Stimulated activated CD8-positive, alpha-beta memory T cell treated with anti-CD3 and anti-CD28 coated beads, Interleukin-15, amount 100 ng/mL, for 48 hours (primary cell): ENCODE results near the gene ZNF223.

Source experiments
- DNase-seq, 2 donors: peaks; one replicate each; pipeline ENCODE4 v3.0.0-alpha.2; 2020; ENCODE audit warnings: low read depth in 2 of 2

ZNF223 gene

DNA sequence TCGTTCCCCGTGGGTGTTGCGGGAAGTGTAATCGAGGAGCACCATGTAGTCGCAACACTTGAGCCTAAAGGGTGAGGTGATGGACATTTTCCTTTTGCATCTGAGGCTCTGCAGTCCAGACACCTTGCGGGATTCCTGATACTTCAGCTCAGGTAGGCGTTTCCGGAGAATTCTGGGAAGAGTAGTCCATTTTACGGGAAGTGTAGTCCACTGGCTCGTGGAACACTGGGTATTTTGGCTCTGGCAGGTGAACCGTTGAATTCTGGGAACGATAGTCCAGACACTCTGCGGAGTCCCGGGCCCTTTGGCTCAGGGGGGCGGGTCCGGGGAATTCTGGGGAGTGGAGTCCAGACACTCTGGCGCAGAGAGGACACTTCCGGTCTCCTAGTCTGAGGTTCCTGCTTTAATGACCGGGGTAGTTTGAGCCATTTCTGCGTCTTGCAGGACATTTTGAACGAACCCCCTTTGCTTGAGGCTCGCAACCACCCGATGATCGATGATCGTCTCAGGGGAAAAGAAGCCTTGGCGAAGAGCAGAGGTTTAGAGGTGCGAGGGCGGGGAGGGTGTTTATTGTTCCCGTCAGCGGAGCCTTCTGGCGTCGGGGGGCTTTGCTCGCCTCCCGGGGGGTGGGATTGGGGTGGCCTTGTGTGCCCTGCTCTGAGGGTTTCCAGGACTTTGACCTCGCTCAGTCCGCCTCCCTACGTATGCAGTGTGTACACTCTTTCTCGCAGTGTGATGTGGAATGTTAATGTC lies at the start of gene ZNF223:
Gene ZNF223 (plus strand): TSS at position 387 of the 753 bp plus-strand sequence. CDS start 3,141 bp downstream, outside the sequence.
- DNase-seq, result peak; percentile 36 to 42

- DNase-seq, result no peak
Observed at GRCh38 chr19:44002212-44002565, 49.6 kb upstream of the ZNF223 start.

GRCh38 chr19:44002566-44003460 lies 49.0 kb upstream of the ZNF223 start, which contains the start of gene ZNF230:
Gene ZNF230 (plus strand): TSS chr19:44002957. CDS start chr19:44007079, 4,122 bp downstream.
- DNase-seq, result peak; percentile 72 to 79

DNA sequence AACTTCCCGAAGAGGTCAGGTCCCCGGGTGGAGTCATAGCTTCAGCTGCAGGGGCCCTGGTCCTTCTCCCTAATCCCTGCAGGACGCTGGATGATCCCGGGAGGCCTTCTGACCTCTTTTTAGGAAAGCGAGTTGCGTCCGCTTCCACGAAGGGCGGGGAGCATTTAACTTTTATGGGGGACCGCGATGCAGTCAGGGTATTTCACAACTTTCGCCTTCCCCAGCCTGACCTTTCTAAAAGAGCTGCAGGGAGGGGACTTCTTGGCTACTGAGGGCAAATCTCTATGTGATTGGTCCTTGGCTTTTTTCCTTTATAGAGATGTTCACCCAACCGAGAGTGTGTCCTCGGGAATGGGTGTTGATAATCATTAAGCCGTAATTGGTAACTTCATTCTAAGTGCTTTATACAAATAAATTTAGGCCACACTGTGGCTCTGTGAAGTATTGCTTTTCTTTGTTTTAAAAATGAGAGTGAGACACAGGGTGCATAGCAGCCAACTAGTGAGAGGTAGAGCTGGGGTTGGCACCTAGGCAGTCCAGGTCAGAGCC lies 48.3 kb upstream of the ZNF223 start:
- DNase-seq, result no peak

- DNase-seq, result no peak
Observed at GRCh38 chr19:44005973-44006372, 45.9 kb upstream of the ZNF223 start.

DNA sequence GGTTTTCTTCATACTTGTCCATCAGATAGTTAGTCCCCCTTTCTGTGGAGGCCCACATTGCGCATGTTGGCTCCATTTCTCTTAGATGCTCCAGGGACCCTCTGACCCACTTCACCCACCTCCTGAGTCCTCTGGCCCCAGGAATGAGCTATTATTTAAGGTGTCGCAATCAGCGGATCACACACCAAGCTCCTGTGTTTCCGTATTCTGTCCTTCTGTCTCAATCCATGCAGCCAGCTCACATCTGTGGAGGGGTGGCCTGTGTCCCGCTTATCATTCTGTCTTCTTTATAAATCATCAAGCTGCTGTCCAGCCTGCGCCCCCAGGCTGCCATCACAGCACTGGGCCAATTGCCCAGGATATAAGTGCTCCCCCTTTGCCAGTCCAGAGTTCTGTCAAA lies 44.4 kb upstream of the ZNF223 start:
- no peak for DNase-seq

DNA sequence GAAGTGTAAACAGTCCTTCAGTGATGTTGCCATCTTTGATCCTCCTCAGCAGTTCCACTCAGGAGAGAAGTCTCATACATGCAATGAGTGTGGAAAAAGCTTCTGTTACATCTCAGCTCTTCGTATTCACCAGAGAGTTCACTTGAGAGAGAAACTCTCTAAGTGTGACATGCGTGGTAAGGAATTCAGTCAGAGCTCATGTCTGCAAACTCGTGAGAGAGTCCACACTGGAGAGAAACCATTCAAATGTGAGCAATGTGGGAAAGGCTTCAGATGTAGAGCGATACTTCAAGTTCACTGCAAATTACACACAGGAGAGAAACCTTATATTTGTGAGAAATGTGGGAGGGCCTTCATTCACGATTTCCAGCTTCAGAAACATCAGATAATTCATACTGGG lies 41.4 kb upstream of the ZNF223 start:
- DNase-seq, result no peak

DNA sequence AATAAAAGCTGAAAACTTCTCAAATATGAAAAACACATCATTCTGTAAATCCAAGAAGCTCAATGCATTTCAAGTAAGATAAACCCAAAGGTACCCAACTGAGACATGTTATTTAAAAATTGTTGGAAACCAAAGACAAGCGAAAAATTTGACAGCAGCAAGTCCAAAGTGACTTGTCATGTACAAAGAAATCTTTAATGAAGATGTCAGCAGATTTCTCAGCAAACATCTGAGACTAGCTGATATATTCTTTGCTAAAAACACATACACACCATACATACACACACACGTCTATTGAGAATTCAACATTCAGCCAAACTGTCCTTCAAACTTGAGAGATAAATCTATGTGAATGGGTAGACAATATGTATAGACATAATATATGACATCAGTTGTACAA lies 32.3 kb upstream of the ZNF223 start:
- no peak for DNase-seq

DNA sequence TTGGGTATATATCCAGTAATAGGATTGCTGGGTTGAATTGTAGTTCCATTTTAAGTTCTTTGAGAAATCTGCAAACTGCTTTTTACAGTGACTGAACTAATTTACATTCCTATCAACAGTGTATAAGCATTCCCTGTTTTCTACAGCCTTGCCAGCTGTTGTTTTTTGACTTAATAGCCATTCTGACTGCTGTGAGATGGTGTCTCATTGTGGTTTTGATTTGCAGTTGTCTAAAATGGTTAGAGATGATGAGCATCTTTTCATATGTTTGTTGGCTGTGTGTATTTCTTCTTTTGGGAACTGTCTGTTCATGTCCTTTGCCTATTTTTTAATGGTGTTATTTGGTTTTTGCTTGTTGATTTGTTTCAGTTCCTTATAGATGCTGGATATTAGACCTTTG lies 30.6 kb upstream of the ZNF223 start:
- no peak for DNase-seq

- DNase-seq, result no peak
Observed at GRCh38 chr19:44024900-44025216, 27.0 kb upstream of the ZNF223 start.

- peak; percentile 58 to 67 for DNase-seq
Observed at GRCh38 chr19:44025217-44025936, 26.5 kb upstream of the ZNF223 start, which contains the start of gene ZNF222. Gene ZNF222 (plus strand): TSS chr19:44025379. CDS start chr19:44025437, 58 bp downstream.

DNA sequence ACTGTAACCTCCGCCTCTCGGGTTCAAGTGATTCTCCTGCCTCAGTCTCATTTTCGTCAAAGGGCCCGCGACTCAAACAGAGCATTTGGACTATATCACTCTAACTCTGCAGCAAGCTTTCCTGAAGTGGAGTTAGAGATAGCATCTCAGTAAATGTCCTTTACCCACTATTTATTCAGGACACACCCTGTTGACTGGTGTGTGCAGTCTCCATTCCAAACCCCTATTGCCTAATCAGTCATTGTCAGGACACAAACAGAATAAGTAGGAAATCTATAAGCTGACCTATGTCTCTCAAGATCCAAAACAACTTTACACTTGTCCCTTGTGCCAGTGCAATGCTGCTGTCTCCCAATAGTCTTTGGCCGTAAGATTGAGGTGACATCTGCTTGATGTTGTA lies 25.2 kb upstream of the ZNF223 start:
- DNase-seq, result no peak

DNA sequence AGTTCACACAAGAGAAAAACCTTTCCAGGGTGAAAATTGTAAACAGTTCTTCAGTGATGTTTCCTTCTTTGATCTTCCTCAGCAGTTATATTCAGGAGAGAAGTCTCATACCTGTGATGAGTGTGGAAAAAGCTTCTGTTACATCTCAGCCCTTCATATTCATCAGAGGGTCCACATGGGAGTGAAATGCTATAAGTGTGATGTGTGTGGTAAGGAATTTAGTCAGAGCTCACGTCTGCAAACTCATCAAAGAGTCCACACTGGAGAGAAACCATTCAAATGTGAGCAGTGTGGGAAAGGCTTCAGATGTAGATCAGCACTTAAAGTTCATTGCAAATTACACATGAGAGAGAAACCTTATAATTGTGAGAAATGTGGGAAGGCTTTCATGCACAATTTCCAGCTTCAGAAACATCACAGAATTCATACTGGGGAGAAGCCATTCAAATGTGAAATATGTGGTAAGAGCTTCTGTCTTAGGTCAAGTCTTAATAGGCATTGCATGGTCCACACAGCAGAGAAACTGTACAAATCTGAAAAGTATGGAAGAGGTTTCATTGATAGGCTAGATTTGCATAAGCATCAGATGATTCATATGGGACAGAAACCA lies 19.7 kb upstream of the ZNF223 start:
- DNase-seq, result no peak

DNA sequence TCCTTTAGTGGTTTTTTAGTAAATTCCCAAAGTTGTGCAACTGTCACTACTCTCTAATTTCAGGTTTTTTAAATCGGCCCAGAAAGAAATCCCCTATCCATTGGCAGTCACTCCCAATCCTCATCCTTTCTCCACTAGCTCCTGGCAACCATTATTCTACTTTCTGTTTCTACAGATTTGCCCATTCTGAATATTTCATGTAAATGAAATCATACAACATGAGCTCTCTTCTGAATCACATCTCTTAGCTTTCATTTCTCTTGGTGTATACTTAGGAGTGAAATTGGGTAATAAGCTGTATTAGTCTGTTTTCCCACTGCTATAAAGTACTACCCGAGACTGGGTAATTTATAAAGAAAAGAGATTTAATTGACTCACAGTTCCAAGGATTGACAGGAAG lies 9.7 kb upstream of the ZNF223 start:
- no peak for DNase-seq

GRCh38 chr19:44050740-44051649 lies 841 bp upstream of the ZNF223 start:
- DNase-seq, result peak in 1 of 2 donors; percentile 5

GRCh38 chr19:44055870-44056269 lies 4.0 kb downstream of the ZNF223 start:
- no peak for DNase-seq

DNA sequence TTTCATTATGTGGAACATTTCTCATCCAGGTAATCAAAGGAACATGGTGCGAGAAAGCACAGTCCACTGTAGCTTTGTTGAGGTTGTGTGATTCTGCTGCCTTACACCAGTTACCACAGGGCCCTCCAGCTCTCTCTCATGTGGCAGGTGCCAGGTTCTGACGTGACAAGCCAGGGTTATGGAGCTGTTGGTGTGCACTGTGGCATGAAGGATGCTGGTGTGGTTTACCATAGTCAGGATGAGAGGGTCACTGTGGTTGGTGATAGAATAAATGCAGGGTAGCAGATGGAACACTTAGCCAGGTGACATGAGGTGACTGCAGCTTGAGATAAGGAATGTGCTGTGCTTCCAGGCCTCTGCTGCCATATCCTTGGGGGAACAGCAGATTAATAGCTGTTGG lies 7.4 kb downstream of the ZNF223 start:
- DNase-seq, result no peak

DNA sequence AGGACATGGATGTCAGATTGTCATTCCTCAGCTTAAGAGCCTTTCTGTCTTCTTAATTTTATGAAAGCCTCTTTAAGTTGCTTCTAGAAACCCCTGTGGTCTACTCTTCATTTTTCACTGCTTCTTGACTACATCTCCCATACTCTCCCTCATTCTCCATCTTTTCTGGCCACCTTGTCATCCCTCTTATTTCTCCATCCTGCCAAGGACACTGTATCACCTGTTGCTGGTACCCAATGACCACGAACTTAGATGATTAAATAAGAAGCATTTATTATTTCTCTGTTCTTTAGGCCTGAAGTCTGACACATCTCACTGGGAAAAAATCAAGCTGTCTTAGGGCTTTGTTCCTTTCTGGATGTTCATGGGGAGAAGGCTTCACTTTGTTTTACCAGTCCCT lies 9.2 kb downstream of the ZNF223 start:
- no peak for DNase-seq

DNA sequence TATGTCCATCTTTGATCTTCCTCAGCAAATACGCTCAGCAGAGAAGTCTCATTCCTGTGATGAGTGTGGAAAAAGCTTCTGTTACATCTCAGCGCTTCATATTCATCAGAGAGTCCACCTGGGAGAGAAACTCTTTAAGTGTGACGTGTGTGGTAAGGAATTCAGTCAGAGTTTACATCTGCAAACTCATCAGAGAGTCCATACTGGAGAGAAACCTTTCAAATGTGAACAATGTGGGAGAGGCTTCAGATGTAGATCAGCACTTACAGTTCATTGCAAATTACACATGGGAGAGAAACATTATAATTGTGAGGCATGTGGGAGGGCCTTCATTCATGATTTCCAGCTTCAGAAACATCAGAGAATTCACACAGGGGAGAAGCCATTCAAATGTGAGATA lies 14.5 kb downstream of the ZNF223 start:
- DNase-seq, result no peak

GRCh38 chr19:44069415-44069814 lies 17.6 kb downstream of the ZNF223 start:
- DNase-seq, result no peak
